Astrocyte of the spinal cord (primary cell): ENCODE data around the gene RAB25.

Experiments used
- DNase-seq: peaks from one replicate; pipeline ENCODE4 v3.0.0; 2011; ENCODE audit warnings: low read depth, low spot score
- H3K4me3 ChIP-seq: 2 replicates; pipeline ENCODE4 v1.5.1; 2011; ENCODE audit warnings: low read depth, mild to moderate bottlenecking, low read length, moderate library complexity
- in situ Hi-C: cut with HindIII; loops from 2 replicates; pipeline ENCODE4 v1.10.0; 2017; ENCODE audit warnings: low sequenced_read_pairs
- TF ChIP-seq, protein P1 (sequence below): IDR thresholded peaks from 2 replicates; pipeline ENCODE4 v1.5.1; 2012; ENCODE audit warnings: low read depth, mild to moderate bottlenecking, low read length, inconsistent platforms

The RAB25 gene

DNA sequence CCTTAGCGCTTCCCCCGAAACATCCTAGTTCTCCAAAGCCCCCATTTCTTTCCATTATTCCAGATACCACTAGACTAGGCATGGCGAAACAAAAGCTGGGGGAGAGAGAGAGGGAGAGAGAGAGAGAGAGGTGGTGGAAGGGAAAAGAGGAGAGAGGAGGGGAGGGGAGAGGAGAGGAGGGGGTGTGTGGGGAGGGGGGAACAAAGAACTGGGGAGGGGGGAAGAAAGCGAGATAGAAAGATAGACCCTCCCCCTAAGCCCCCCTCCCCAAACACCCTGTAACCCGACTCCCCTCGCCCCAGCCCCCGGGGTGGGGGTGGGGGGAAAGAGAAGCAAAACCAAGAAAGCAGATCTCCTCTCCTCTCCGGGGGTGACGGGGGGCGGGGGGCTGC is 21.0 kb downstream of the RAB25 start:
- TF ChIP-seq, protein P1, sequence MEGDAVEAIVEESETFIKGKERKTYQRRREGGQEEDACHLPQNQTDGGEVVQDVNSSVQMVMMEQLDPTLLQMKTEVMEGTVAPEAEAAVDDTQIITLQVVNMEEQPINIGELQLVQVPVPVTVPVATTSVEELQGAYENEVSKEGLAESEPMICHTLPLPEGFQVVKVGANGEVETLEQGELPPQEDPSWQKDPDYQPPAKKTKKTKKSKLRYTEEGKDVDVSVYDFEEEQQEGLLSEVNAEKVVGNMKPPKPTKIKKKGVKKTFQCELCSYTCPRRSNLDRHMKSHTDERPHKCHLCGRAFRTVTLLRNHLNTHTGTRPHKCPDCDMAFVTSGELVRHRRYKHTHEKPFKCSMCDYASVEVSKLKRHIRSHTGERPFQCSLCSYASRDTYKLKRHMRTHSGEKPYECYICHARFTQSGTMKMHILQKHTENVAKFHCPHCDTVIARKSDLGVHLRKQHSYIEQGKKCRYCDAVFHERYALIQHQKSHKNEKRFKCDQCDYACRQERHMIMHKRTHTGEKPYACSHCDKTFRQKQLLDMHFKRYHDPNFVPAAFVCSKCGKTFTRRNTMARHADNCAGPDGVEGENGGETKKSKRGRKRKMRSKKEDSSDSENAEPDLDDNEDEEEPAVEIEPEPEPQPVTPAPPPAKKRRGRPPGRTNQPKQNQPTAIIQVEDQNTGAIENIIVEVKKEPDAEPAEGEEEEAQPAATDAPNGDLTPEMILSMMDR, result no peak
- peak overlapping the region; percentile 86 for H3K4me3 ChIP-seq
- in situ Hi-C loops, result no loop called here
- no peak for DNase-seq

DNA sequence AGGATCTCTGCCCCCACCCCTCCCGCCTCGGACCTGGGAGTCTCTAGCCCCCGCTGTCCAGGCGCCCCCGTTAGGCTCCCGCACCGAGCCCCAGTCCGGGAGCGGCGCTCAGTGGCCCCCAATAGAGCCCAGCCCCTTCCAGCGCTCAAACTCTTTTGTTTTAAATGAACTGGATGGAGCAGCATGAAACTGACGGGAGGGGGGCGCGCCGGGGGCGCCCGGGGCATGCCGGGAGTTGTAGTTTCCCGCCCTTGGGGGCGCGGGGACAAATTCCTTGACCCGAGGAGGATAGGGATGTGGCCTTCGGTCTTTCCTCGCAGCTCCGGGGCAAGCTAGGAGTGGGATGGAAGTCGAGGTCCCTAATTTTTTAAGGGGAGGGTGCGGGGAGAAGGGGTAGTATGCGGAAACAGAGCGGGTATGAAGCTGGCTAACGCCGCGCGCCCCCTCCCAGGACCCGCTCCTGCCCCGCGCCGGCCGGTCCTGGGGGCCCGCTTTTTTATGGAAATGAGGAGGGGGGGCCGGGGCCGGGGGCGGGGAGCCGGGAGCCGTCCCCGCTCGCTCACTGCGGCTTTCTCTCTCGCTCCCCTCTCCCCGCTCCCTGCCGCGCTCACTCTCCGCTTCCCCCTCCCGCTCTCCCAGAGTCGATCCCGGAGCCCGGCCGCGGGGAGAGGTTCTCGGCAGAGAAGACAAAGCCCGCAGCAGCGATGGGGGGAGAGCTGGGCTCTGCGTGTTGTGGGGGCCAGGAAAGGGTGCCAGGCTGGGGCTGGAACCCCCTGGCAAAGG is 21.5 kb downstream of the RAB25 start, which contains the start of gene MEX3A:
Gene MEX3A (minus strand): TSS at position 157 of the 783 bp plus-strand sequence. CDS start 467 bp downstream, outside the sequence.
- in situ Hi-C loops, result no loop called here
- TF ChIP-seq, protein P1, result no peak
- peak; percentile 82 for DNase-seq
- H3K4me3 ChIP-seq, result peak within 1 kb of the TSS; percentile 86

DNA sequence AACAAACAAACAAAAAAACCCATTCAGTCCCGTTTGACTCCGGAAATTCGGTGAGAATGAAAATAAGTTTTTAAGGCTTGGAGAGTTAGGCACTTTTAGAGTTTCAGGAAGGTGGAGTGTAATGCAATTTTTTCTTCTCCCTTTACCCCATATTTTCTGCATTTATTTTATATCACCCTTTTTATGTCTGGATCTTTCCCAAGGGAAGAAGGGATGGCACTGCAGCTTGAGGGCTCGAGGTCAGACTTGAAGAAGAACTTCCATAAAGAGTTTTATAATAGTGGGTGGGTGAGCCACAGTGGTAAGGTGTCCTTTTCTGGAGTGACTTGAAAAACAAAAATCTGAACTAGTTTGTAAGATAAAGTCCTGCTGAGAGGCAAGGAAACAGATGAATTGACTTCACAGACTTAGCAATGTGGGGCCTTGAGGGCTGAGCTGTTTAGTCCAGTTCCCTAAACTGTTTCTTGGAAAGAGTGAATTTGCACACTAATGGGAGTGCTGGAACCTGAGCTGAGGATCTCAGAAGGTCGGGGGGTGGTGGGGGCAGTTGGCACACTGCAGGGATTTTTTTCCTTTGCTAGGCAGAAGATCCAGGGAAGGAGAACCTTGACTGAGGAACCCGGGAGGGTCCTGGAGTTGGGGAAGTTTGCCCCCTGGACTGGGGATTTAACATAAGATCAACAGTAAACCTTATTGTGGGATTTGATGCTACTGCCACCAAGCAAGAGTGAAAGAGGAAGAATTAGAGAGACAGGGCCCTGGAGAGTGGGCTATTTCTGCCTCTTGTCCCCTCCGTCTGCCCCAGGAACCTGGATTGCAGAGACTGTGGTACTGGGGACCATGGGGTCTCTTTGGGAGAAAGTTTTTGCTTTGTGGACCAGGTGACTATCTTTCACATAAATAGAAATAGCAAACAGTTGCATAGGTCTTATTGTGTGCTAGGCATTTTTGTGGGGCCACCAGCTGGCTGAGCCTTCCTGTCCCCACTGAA is 23.1 kb downstream of the RAB25 start:
- DNase-seq, result no peak
- in situ Hi-C loops, result no loop called here
- TF ChIP-seq, protein P1, result no peak
- peak overlapping the region; percentile 86 for H3K4me3 ChIP-seq

DNA sequence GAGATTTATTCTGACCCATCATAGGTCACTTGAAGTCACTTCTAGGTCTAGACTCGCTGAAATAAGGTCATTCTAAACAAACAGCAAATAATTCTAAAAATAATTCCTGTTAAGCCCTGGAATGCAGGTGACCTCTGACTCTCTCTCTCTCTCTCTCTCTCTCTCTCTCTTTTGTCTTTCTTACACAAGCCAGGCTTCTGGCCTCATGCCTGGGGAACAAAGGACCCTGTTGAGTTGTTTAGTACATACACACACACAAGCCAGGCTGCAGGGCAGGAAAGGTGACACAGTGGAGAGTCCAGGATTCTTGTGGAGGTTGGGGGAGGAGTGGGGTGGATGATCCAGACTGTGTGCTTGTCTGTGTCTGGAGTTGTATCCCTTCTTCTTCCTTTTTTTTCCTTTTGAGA is 25.3 kb downstream of the RAB25 start:
- H3K4me3 ChIP-seq, result no peak overlapping the region
- in situ Hi-C loops, result no loop called here
- DNase-seq, result peak; percentile 72
- TF ChIP-seq, protein P1, result no peak

DNA sequence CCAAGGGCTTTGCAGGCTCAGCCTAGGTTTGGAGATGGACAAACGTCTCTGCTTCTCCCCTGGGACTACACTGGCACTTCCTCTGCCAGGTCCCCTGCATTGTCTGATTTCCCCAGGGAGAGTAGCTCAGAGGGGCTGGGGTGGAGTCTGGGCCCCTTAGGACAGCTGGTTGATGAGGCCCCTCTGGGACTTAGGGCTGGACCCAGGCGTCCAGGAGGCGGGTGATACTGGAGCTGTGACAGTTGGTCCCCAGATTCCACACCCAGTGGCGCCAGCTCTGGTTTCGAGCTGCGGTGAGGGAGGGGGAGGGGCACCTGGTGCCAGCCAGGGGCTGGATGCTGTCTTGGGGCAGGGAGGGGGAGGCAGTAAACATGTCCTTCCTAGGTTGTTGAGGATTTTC is 28.7 kb downstream of the RAB25 start:
- DNase-seq, result no peak
- TF ChIP-seq, protein P1, result no peak
- in situ Hi-C loops, result no loop called here
- no peak overlapping the region for H3K4me3 ChIP-seq

DNA sequence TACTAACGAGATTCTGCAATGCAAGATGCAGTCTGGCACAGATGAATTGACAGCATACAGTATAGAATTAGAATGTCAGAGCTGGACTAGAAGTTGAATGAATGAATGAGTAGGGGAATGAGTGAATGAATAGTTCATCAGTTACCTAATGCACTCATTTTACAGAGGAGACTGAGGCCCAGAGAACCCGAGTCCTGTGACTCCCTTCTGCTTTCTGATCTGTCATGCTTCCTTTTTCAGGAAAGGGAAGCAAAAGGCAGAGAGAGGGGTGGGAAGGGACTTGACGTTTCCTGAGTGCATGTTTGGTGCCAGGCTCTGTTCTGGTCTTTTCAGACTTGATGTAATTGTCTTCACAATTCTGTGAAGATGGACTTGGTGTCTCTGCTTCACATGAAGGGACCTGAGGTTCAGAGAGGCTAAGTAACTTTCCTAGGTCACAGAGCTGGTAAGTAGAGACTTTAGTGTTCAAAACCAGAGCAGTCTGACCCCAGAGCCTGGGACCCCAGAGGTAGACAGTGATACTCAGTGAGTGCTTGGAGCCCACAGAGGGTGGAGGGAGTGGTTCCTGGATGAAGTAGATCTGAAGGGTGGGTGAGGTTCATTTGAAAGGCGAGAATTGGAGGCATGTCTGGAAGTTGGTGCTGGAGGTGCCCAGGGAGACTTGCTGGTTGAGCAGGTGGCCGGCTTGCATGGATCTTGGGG is 29.3 kb downstream of the RAB25 start:
- TF ChIP-seq, protein P1, result no peak
- DNase-seq, result no peak
- H3K4me3 ChIP-seq, result no peak overlapping the region
- in situ Hi-C loops, result no loop called here
